Stomach (tissue), 4 donors: Measurements from ENCODE around the gene C11orf21.
A peak's percentile ranks its signal among the peaks of the same experiment; 100 is the strongest.

Experiments used
- CTCF ChIP-seq, 7 experiments: fragments of 450-650 bp in 4 of 7; fragments of 200-600 bp in 3 of 7; sonication (generic) in 3 of 7; IDR thresholded peaks; one replicate each; pipeline ENCODE4 v1.5.1; 2016 to 2019; ENCODE audit warnings: antibody characterized with exemption in 7 of 7, control low read depth in 2 of 7, mild to moderate bottlenecking in 1 of 7
- POLR2A ChIP-seq, 4 donors: fragments of 450-650 bp; IDR thresholded peaks; one replicate each; pipeline ENCODE4 v1.6.1; 2016; ENCODE audit warnings: antibody characterized with exemption in 4 of 4, control low read depth in 2 of 4, mild to moderate bottlenecking in 1 of 4, moderate library complexity in 1 of 4

GRCh38 chr11:2305140-2305778, 3.5 kb upstream of the C11orf21 start:
- TF ChIP-seq CTCF (IDR thresholded peaks at IDR 0.05), result peak in 6 of 7 experiments; percentile 22 to 98 (median 89)
- TF ChIP-seq POLR2A (IDR thresholded peaks at IDR 0.05), result no peak
